ENCODE data around the gene MRPS27. TPM values are rescaled to one million over a fixed set of nuclear protein-coding genes. Genes with fewer than 3 reads are reported as not detected.

MRPS27 gene
- total RNA-seq, 2 experiments from 2014 or later = 25.0 to 26.1 TPM

DNA sequence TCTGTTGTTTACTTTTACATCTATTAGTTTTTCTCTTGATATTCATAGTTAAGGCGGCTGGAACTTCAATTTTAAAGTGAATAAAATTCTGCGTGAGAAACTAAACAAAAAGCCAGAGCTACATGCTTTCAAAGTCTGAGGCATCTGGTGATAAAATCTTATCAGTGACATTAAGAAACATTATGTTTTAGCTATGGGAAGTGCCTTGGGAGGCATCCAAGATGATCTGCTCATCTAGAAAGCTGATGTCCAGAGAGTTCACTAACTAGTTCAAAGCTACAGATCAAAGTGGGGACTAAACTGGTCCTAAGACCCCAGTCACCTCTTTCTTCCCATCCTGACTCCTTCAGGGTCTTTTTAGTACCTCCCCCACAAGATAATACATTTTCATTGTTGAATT, 37.2 kb downstream of the MRPS27 start:
- ATAC-seq (ENCODE audit: poor library complexity) (no peak), DNase-seq (no peak)
- Mint-ChIP-seq H3K27ac (no peak overlapping the region), H3K27me3 (no peaks in the 10 kb centered on the region), H3K36me3 (ENCODE audit: low read depth) (peaks cover 84% of the 10 kb centered on the region), H3K4me3 (no peak overlapping the region), H3K4me1 (ENCODE audit: low read depth) (no peaks in the 10 kb centered on the region), H3K9me3 (no peaks in the 10 kb centered on the region)
- H3K4me1 ChIP-seq (ENCODE audit: insufficient read depth, low read length) = no peaks in the 10 kb centered on the region
- peaks cover 17% of the 10 kb centered on the region for H3K36me3 ChIP-seq (ENCODE audit: insufficient read depth, low read length)
- no peaks in the 10 kb centered on the region for H3K27me3 ChIP-seq (ENCODE audit: control insufficient read depth in 1 of 2, insufficient read depth in 2 of 2, low read length in 2 of 2)
- intact Hi-C loops (cut with DNase I, micrococcal nuclease) = no loop called here
- TF ChIP-seq, protein P1, sequence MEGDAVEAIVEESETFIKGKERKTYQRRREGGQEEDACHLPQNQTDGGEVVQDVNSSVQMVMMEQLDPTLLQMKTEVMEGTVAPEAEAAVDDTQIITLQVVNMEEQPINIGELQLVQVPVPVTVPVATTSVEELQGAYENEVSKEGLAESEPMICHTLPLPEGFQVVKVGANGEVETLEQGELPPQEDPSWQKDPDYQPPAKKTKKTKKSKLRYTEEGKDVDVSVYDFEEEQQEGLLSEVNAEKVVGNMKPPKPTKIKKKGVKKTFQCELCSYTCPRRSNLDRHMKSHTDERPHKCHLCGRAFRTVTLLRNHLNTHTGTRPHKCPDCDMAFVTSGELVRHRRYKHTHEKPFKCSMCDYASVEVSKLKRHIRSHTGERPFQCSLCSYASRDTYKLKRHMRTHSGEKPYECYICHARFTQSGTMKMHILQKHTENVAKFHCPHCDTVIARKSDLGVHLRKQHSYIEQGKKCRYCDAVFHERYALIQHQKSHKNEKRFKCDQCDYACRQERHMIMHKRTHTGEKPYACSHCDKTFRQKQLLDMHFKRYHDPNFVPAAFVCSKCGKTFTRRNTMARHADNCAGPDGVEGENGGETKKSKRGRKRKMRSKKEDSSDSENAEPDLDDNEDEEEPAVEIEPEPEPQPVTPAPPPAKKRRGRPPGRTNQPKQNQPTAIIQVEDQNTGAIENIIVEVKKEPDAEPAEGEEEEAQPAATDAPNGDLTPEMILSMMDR (IDR thresholded peaks at IDR 0.05) = no peak
- H3K4me3 ChIP-seq (ENCODE audit: low read length) = no peak overlapping the region
- H3K9me3 ChIP-seq (ENCODE audit: control insufficient read depth in 1 of 2, insufficient read depth in 1 of 2, low read length in 2 of 2) = no peaks in the 10 kb centered on the region
- CTCF ChIA-PET = no interaction called here
- POLR2A ChIA-PET = no interaction called here
- no peak overlapping the region for H3K27ac ChIP-seq (ENCODE audit: low read depth in 1 of 2, low read length in 2 of 2)

DNA sequence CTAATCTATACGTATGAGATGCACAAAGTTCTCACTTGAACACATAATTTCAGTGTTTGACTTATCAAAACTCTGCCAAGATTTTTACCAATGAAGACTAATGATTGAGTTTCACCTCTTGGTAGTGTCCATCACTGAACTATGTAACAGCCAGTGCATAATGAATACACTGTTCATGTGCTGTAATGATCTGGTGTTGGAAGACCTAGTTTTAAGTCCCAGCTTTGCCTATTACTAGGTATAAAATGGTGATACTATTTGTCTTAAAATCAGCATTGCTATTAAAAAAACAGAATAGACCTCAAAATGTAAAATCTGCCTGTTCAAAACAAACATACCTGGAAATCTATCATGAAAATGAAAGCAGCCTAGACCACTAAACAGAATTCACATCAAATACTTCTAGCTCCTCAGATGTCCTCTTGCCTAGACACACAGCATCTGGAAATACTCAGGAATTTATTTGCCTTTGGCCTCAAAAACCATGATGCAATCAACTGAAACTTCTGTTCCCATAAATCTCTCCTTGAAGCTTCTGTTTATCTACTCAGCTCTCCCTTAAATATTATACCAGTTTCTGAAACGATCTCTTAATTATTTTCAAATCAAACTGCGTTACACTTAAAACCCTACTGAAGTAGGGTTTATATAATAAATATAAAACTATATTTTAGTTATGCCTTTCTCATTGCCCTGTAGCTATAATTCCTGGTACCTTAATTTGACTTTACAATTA, 38.1 kb downstream of the MRPS27 start:
- DNase-seq = no peak
- H3K4me3 Mint-ChIP-seq = no peak overlapping the region
- intact Hi-C loops (cut with DNase I, micrococcal nuclease) = no loop called here
- no peak overlapping the region for H3K27ac ChIP-seq (ENCODE audit: low read depth in 1 of 2, low read length in 2 of 2)
- POLR2A ChIA-PET = no interaction called here
- ATAC-seq (ENCODE audit: poor library complexity) = no peak
- H3K36me3 ChIP-seq (ENCODE audit: insufficient read depth, low read length) = peaks cover 17% of the 10 kb centered on the region
- no peaks in the 10 kb centered on the region for H3K4me1 Mint-ChIP-seq (ENCODE audit: low read depth)
- TF ChIP-seq, protein P1 (IDR thresholded peaks at IDR 0.05) = no peak
- CTCF ChIA-PET = no interaction called here
- no peaks in the 10 kb centered on the region for H3K27me3 Mint-ChIP-seq
- H3K27me3 ChIP-seq (ENCODE audit: control insufficient read depth in 1 of 2, insufficient read depth in 2 of 2, low read length in 2 of 2) = no peaks in the 10 kb centered on the region
- no peaks in the 10 kb centered on the region for H3K9me3 Mint-ChIP-seq
- peaks cover 86% of the 10 kb centered on the region for H3K36me3 Mint-ChIP-seq (ENCODE audit: low read depth)
- H3K27ac Mint-ChIP-seq = no peak overlapping the region
- H3K4me3 ChIP-seq (ENCODE audit: low read length) = no peak overlapping the region
- no peaks in the 10 kb centered on the region for H3K9me3 ChIP-seq (ENCODE audit: control insufficient read depth in 1 of 2, insufficient read depth in 1 of 2, low read length in 2 of 2)
- H3K4me1 ChIP-seq (ENCODE audit: insufficient read depth, low read length) = no peaks in the 10 kb centered on the region

DNA sequence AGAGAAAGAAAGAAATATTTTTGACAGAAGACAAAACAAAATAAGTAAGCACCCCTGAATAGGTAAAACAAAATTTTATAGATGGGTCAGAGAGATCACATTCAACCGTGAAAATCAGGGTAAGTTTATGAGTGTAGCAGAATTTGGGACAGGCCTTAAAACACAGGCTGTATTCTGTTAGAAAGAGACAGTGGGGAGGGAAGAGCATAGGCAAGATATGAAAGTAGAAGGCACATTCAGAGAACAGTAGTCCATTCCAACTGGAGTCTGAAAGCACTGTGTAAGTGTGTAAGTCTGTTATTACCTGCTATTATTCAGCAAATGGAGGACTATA, 38.6 kb downstream of the MRPS27 start:
- Histone ChIP-seq H3K36me3 (ENCODE audit: insufficient read depth, low read length) (peaks cover 17% of the 10 kb centered on the region), H3K27me3 (ENCODE audit: control insufficient read depth in 1 of 2, insufficient read depth in 2 of 2, low read length in 2 of 2) (no peaks in the 10 kb centered on the region), H3K4me1 (ENCODE audit: insufficient read depth, low read length) (no peaks in the 10 kb centered on the region), H3K27ac (ENCODE audit: low read depth in 1 of 2, low read length in 2 of 2) (no peak overlapping the region), H3K9me3 (ENCODE audit: control insufficient read depth in 1 of 2, insufficient read depth in 1 of 2, low read length in 2 of 2) (no peaks in the 10 kb centered on the region), H3K4me3 (ENCODE audit: low read length) (no peak overlapping the region)
- no peaks in the 10 kb centered on the region for H3K4me1 Mint-ChIP-seq (ENCODE audit: low read depth)
- CTCF ChIA-PET = no interaction called here
- H3K27me3 Mint-ChIP-seq = no peaks in the 10 kb centered on the region
- TF ChIP-seq, protein P1 (IDR thresholded peaks at IDR 0.05) = no peak
- H3K36me3 Mint-ChIP-seq (ENCODE audit: low read depth) = peaks cover 84% of the 10 kb centered on the region
- no peak overlapping the region for H3K27ac Mint-ChIP-seq
- no peak for DNase-seq
- POLR2A ChIA-PET = no interaction called here
- H3K4me3 Mint-ChIP-seq = no peak overlapping the region
- intact Hi-C loops (cut with DNase I, micrococcal nuclease) = no loop called here
- no peaks in the 10 kb centered on the region for H3K9me3 Mint-ChIP-seq
- ATAC-seq (ENCODE audit: poor library complexity) = no peak

All from CD4-positive, alpha-beta T cell (primary cell).